Measurements from ENCODE around the gene ARHGAP45. TPM values are rescaled to one million over a fixed set of nuclear protein-coding genes. Genes with fewer than 3 reads are reported as not detected.
A peak's percentile ranks its signal among the peaks of the same experiment; 100 is the strongest.

The ARHGAP45 gene
- total RNA-seq, 2 experiments from 2014 or later: 861 to 878 TPM

GRCh38 chr19:1045247-1045603 is 21.7 kb upstream of the ARHGAP45 start:
- no peak for TF ChIP-seq CTCF (IDR thresholded peaks at IDR 0.05)
- H3K4me1 ChIP-seq (ENCODE audit: insufficient read depth, low read length): peaks cover 59% of the 10 kb centered on the region
- no peak overlapping the region for H3K4me3 ChIP-seq (ENCODE audit: low read length)
- no peaks in the 10 kb centered on the region for H3K27me3 Mint-ChIP-seq
- ChIA-PET CTCF (no interaction called here), POLR2A (interaction anchor here (0.6 to 1.0 kb wide), 3 partner anchors 17 to 224 kb away, joined by 3 read pairs; partner anchors contain the start of genes ARHGAP45 and CIRBP)
- H3K27ac ChIP-seq (ENCODE audit: low read depth in 1 of 2, low read length in 2 of 2): no peak overlapping the region
- intact Hi-C loops (cut with DNase I, micrococcal nuclease): no loop called here
- H3K36me3 ChIP-seq (ENCODE audit: insufficient read depth, low read length): peaks cover 50% of the 10 kb centered on the region
- DNase-seq: peak in 7 of 14 experiments; percentile 62 to 90 (median 77)
- peak overlapping the region; percentile 54 for H3K4me3 Mint-ChIP-seq
- H3K9me3 ChIP-seq (ENCODE audit: control insufficient read depth in 1 of 2, insufficient read depth in 1 of 2, low read length in 2 of 2): no peaks in the 10 kb centered on the region
- no peaks in the 10 kb centered on the region for H3K27me3 ChIP-seq (ENCODE audit: control insufficient read depth in 1 of 2, insufficient read depth in 2 of 2, low read length in 2 of 2)
- H3K27ac Mint-ChIP-seq: peak overlapping the region; percentile 73
- H3K36me3 Mint-ChIP-seq (ENCODE audit: low read depth): peaks cover 22% of the 10 kb centered on the region
- peaks cover 13% of the 10 kb centered on the region for H3K4me1 Mint-ChIP-seq (ENCODE audit: low read depth)
- no peaks in the 10 kb centered on the region for H3K9me3 Mint-ChIP-seq
- peak; percentile 77 for ATAC-seq (ENCODE audit: poor library complexity)

GRCh38 chr19:1046117-1046626 is 20.8 kb upstream of the ARHGAP45 start:
- Histone ChIP-seq H3K27ac (ENCODE audit: low read depth in 1 of 2, low read length in 2 of 2) (no peak overlapping the region), H3K9me3 (ENCODE audit: control insufficient read depth in 1 of 2, insufficient read depth in 1 of 2, low read length in 2 of 2) (no peaks in the 10 kb centered on the region), H3K4me1 (ENCODE audit: insufficient read depth, low read length) (peaks cover 50% of the 10 kb centered on the region), H3K36me3 (ENCODE audit: insufficient read depth, low read length) (peaks cover 54% of the 10 kb centered on the region), H3K4me3 (ENCODE audit: low read length) (no peak overlapping the region), H3K27me3 (ENCODE audit: control insufficient read depth in 1 of 2, insufficient read depth in 2 of 2, low read length in 2 of 2) (no peaks in the 10 kb centered on the region)
- Mint-ChIP-seq H3K9me3 (no peaks in the 10 kb centered on the region), H3K27ac (no peak overlapping the region), H3K36me3 (ENCODE audit: low read depth) (peaks cover 20% of the 10 kb centered on the region), H3K4me3 (no peak overlapping the region), H3K27me3 (no peaks in the 10 kb centered on the region), H3K4me1 (ENCODE audit: low read depth) (peaks cover 7% of the 10 kb centered on the region)
- intact Hi-C loops (cut with DNase I, micrococcal nuclease): no loop called here
- TF ChIP-seq CTCF (IDR thresholded peaks at IDR 0.05): no peak
- ChIA-PET POLR2A (no interaction called here), CTCF (no interaction called here)
- no peak for ATAC-seq (ENCODE audit: poor library complexity)
- DNase-seq: peak in 2 of 14 experiments; percentile 5 to 37

DNA sequence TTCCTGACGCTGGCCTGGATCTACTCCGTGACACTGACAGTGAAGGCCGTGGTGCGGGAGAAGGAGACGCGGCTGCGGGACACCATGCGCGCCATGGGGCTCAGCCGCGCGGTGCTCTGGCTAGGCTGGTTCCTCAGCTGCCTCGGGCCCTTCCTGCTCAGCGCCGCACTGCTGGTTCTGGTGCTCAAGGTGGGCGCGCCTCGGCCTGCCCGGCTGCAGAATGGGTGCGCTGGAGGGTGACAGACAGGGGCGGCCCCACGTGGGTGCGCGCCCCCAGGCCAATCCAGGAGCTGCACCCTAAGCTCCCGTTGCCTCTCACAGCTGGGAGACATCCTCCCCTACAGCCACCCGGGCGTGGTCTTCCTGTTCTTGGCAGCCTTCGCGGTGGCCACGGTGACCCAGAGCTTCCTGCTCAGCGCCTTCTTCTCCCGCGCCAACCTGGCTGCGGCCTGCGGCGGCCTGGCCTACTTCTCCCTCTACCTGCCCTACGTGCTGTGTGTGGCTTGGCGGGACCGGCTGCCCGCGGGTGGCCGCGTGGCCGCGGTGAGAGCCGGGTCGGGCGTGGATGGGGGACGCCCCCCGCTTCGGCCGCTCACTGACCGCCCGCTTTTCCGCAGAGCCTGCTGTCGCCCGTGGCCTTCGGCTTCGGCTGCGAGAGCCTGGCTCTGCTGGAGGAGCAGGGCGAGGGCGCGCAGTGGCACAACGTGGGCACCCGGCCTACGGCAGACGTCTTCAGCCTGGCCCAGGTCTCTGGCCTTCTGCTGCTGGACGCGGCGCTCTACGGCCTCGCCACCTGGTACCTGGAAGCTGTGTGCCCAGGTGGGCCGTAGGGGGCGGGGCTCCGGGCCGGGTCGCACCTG is 19.9 kb upstream of the ARHGAP45 start:
- POLR2A ChIA-PET: interaction anchor here (0.9 to 1.5 kb wide), 2 partner anchors 26 to 41 kb away, joined by 3 to 4 read pairs; partner anchors contain the start of gene RNU6-2
- H3K4me1 ChIP-seq (ENCODE audit: insufficient read depth, low read length): peaks cover 44% of the 10 kb centered on the region
- no peak overlapping the region for H3K27ac Mint-ChIP-seq
- no peak overlapping the region for H3K4me3 Mint-ChIP-seq
- intact Hi-C loops (cut with DNase I, micrococcal nuclease): no loop called here
- TF ChIP-seq CTCF (IDR thresholded peaks at IDR 0.05): no peak
- no peaks in the 10 kb centered on the region for H3K27me3 Mint-ChIP-seq
- no peak overlapping the region for H3K27ac ChIP-seq (ENCODE audit: low read depth in 1 of 2, low read length in 2 of 2)
- no peaks in the 10 kb centered on the region for H3K27me3 ChIP-seq (ENCODE audit: control insufficient read depth in 1 of 2, insufficient read depth in 2 of 2, low read length in 2 of 2)
- peaks cover 27% of the 10 kb centered on the region for H3K36me3 Mint-ChIP-seq (ENCODE audit: low read depth)
- CTCF ChIA-PET: interaction anchor here (1.6 kb wide), 1 partner anchor 18 kb away, joined by 4 read pairs; no protein-coding TSS in a partner anchor
- H3K4me1 Mint-ChIP-seq (ENCODE audit: low read depth): peaks cover 6% of the 10 kb centered on the region
- peaks cover 50% of the 10 kb centered on the region for H3K36me3 ChIP-seq (ENCODE audit: insufficient read depth, low read length)
- no peaks in the 10 kb centered on the region for H3K9me3 ChIP-seq (ENCODE audit: control insufficient read depth in 1 of 2, insufficient read depth in 1 of 2, low read length in 2 of 2)
- DNase-seq: peak in 1 of 14 experiments; percentile 67
- no peak for ATAC-seq (ENCODE audit: poor library complexity)
- no peak overlapping the region for H3K4me3 ChIP-seq (ENCODE audit: low read length)
- no peaks in the 10 kb centered on the region for H3K9me3 Mint-ChIP-seq

All from CD4-positive, alpha-beta T cell (primary cell).